CD14-positive monocyte (primary cell): ENCODE measurements around the gene CD248. TPM values are rescaled to one million over a fixed set of nuclear protein-coding genes. Genes with fewer than 3 reads are reported as not detected.

ENCODE experiments used
- DNase-seq, 3 donors: peaks; one replicate each; pipeline ENCODE4 v3.0.0-alpha.2; 2011 to 2022
- H2AFZ ChIP-seq: 2 replicates; pipeline ENCODE4 v1.6.0; 2012; ENCODE audit warnings: mild to moderate bottlenecking, low read depth, low read length, inconsistent platforms; ENCODE audit not compliant: insufficient read depth, poor library complexity, severe bottlenecking
- H3K27ac ChIP-seq, 2 donors: 1 replicate in 1 of 2; 2 replicates in 1 of 2; pipeline ENCODE4 v1.5.1; 2012 to 2013; ENCODE audit warnings: low read length in 2 of 2, control low read depth in 1 of 2, inconsistent platforms in 1 of 2, low read depth in 1 of 2, mild to moderate bottlenecking in 1 of 2
- H3K27me3 ChIP-seq, 2 donors: one replicate each; pipeline versions ENCODE4 v1.6.0 to v1.6.1; 2011 to 2013; ENCODE audit warnings: low read length in 2 of 2; ENCODE audit not compliant: control insufficient read depth in 2 of 2, insufficient read depth in 2 of 2
- H3K36me3 ChIP-seq, 2 donors: replicated peaks in 1 of 2; 1 replicate in 1 of 2; 2 replicates in 1 of 2; pipeline versions ENCODE4 v1.5.1 to v1.6.1; 2012 to 2013; ENCODE audit warnings: low read length in 2 of 2, control low read depth in 1 of 2, inconsistent platforms in 1 of 2, mild to moderate bottlenecking in 1 of 2; ENCODE audit not compliant: insufficient read depth in 2 of 2, control insufficient read depth in 1 of 2
- H3K4me1 ChIP-seq, 2 donors: 1 replicate in 1 of 2; 2 replicates in 1 of 2; pipeline versions ENCODE4 v1.5.1 to v1.6.1; 2012 to 2013; ENCODE audit warnings: low read length in 2 of 2, control low read depth in 1 of 2, inconsistent platforms in 1 of 2, mild to moderate bottlenecking in 1 of 2, moderate library complexity in 1 of 2; ENCODE audit not compliant: insufficient read depth in 2 of 2, control insufficient read depth in 1 of 2
- H3K4me2 ChIP-seq: replicated peaks from 2 replicates; pipeline ENCODE3; 2012; ENCODE audit warnings: low read length, moderate library complexity, mild to moderate bottlenecking; ENCODE audit not compliant: poor library complexity, severe bottlenecking; ENCODE audit errors: extremely low read depth
- H3K4me3 ChIP-seq, 3 experiments: fragments of 200-600 bp in 1 of 3; sonication (generic) in 1 of 3; replicated peaks in 1 of 3; 1 replicate in 2 of 3; 2 replicates in 1 of 3; pipeline ENCODE4 v1.5.1; 2011 to 2013; ENCODE audit warnings: low read length in 3 of 3, mild to moderate bottlenecking in 3 of 3, control low read depth in 2 of 3, low read depth in 2 of 3, inconsistent platforms in 1 of 3, moderate library complexity in 1 of 3
- H3K79me2 ChIP-seq: 2 replicates; pipeline ENCODE4 v1.6.0; 2012; ENCODE audit warnings: mild to moderate bottlenecking, control low read depth, inconsistent platforms, low read length, moderate library complexity; ENCODE audit not compliant: insufficient read depth
- H3K9ac ChIP-seq: 2 replicates; pipeline ENCODE4 v1.6.0; 2017; ENCODE audit warnings: low read length, mild to moderate bottlenecking; ENCODE audit not compliant: insufficient read depth, poor library complexity, severe bottlenecking
- H3K9me3 ChIP-seq, 2 donors: replicated peaks in 1 of 2; 1 replicate in 1 of 2; 2 replicates in 1 of 2; pipeline versions ENCODE4 v1.5.1 to v1.6.1; 2012 to 2013; ENCODE audit warnings: low read length in 2 of 2, control low read depth in 1 of 2; ENCODE audit not compliant: control insufficient read depth in 1 of 2, insufficient read depth in 1 of 2
- H4K20me1 ChIP-seq: 2 replicates; pipeline ENCODE4 v1.6.0; 2012; ENCODE audit warnings: mild to moderate bottlenecking, low read length, control low read depth, moderate library complexity; ENCODE audit not compliant: insufficient read depth
- H3K27ac Mint-ChIP-seq, 7 donors: one replicate each; pipeline ENCODE4 v1.8.0; 2020; ENCODE audit warnings: mild to moderate bottlenecking in 7 of 7, mixed read lengths in 7 of 7, moderate library complexity in 6 of 7, inconsistent platforms in 2 of 7
- H3K27me3 Mint-ChIP-seq, 3 donors: one replicate each; pipeline ENCODE4 v1.8.0; 2021 to 2022; ENCODE audit warnings: low read depth in 3 of 3, mild to moderate bottlenecking in 3 of 3, mixed read lengths in 3 of 3, moderate library complexity in 3 of 3, inconsistent platforms in 1 of 3
- H3K36me3 Mint-ChIP-seq, 2 donors: one replicate each; pipeline ENCODE4 v1.8.0; 2020; ENCODE audit warnings: mixed read lengths in 2 of 2, inconsistent platforms in 1 of 2, mild to moderate bottlenecking in 1 of 2
- H3K4me1 Mint-ChIP-seq: one replicate; pipeline ENCODE4 v1.8.0; 2020; ENCODE audit warnings: mild to moderate bottlenecking, mixed read lengths
- H3K4me3 Mint-ChIP-seq, 2 donors: one replicate each; pipeline ENCODE4 v1.8.0; 2020; ENCODE audit warnings: mild to moderate bottlenecking in 2 of 2, mixed read lengths in 2 of 2, moderate library complexity in 1 of 2
- H3K9me3 Mint-ChIP-seq, 7 donors: one replicate each; pipeline ENCODE4 v1.8.0; 2020 to 2022; ENCODE audit warnings: mixed read lengths in 7 of 7, mild to moderate bottlenecking in 6 of 7, moderate library complexity in 6 of 7, inconsistent platforms in 2 of 7
- CTCF ChIP-seq: fragments of 200-600 bp; IDR thresholded peaks from one replicate; pipeline ENCODE4 v1.8.0; 2022; ENCODE audit warnings: antibody characterized with exemption, mild to moderate bottlenecking
- WGBS: methylation state at CpG from one replicate; pipeline ENCODE4 v1.1.5; 2013; ENCODE audit warnings: missing lambda C conversion rate; ENCODE audit not compliant: insufficient coverage; 5-methylcytosine and 5-hydroxymethylcytosine counted together
- intact Hi-C, 2 donors: fragments of 100-400 bp; cut with micrococcal nuclease; formaldehyde crosslinking; loops; one replicate each; pipeline versions ENCODE4 v1.15.0 to v1.15.1; 2023
- polyA plus RNA-seq, 3 donors: library from polyadenylated mRNA; depleted of rRNA in 1 of 3; unstranded in 2 of 3; stranded (reverse) in 1 of 3; fragments of 300-500 nt in 2 of 3; fragments of >200 nt in 1 of 3; fragmentation: Illumina TruSeq in 2 of 3; gene quantifications; 1 replicate in 2 of 3; 2 replicates in 1 of 3; pipeline ENCODE4 v1.2.3, GENCODE V29; 2012 to 2021

CD248 gene
- polyA plus RNA-seq, 3 donors, result 0.05 to 0.13 TPM; not detected in 1

- H3K9me3 ChIP-seq, result no peaks in the 10 kb centered on the region
These were observed 40.7 kb downstream of the CD248 start for GRCh38 chr11:66275984-66276612.

GRCh38 chr11:66275396-66275795, 41.4 kb downstream of the CD248 start:
- Mint-ChIP-seq H3K9me3 (peaks cover 0 to 7% (median 2%) of the 10 kb centered on the region in 7 donors), H3K27me3 (peaks cover 20 to 32% (median 25%) of the 10 kb centered on the region in 3 donors), H3K4me1 (peaks cover 18% of the 10 kb centered on the region), H3K27ac (no peak overlapping the region), H3K4me3 (no peak overlapping the region), H3K36me3 (peaks cover 63 to 68% of the 10 kb centered on the region in 2 donors)
- H3K9me3 ChIP-seq, result no peaks in the 10 kb centered on the region
- H3K4me2 ChIP-seq, result no peak overlapping the region
- H3K79me2 ChIP-seq, result peaks cover 22% of the 10 kb centered on the region
- no peak overlapping the region for H3K9ac ChIP-seq
- H3K4me3 ChIP-seq, result no peak overlapping the region
- no peak overlapping the region for H3K27ac ChIP-seq
- H4K20me1 ChIP-seq, result peaks cover 88% of the 10 kb centered on the region
- TF ChIP-seq CTCF, result no peak
- H3K4me1 ChIP-seq, result peaks cover 4 to 13% of the 10 kb centered on the region in 2 donors
- no peak for DNase-seq
- peaks cover 3 to 23% of the 10 kb centered on the region in 2 donors for H3K27me3 ChIP-seq
- peaks cover 49 to 57% of the 10 kb centered on the region in 2 donors for H3K36me3 ChIP-seq
- WGBS, result 94% methylated on average over 6 of the region's 8 CpGs
- H2AFZ ChIP-seq, result no peak overlapping the region
- intact Hi-C loops, result no loop called here

More at GRCh38 chr11:66275984-66276612, 40.7 kb downstream of the CD248 start:
- peaks cover 4 to 8% of the 10 kb centered on the region in 2 donors for H3K4me1 ChIP-seq
- Mint-ChIP-seq H3K27me3 (peaks cover 23 to 35% (median 28%) of the 10 kb centered on the region in 3 donors), H3K36me3 (peaks cover 59 to 62% of the 10 kb centered on the region in 2 donors), H3K9me3 (peaks cover 0 to 7% (median 2%) of the 10 kb centered on the region in 7 donors), H3K27ac (no peak overlapping the region), H3K4me3 (no peak overlapping the region), H3K4me1 (peaks cover 13% of the 10 kb centered on the region)
- peaks cover 81% of the 10 kb centered on the region for H4K20me1 ChIP-seq
- peaks cover 15% of the 10 kb centered on the region for H3K79me2 ChIP-seq
- no peak overlapping the region for H3K4me3 ChIP-seq
- intact Hi-C loops, result no loop called here
- DNase-seq, result no peak
- H3K4me2 ChIP-seq, result no peak overlapping the region
- H3K9ac ChIP-seq, result no peak overlapping the region
- no peak for TF ChIP-seq CTCF
- peaks cover 3 to 23% of the 10 kb centered on the region in 2 donors for H3K27me3 ChIP-seq
- no peak overlapping the region for H3K27ac ChIP-seq
- 97% methylated on average over 13 of the region's 14 CpGs for WGBS
- no peak overlapping the region for H2AFZ ChIP-seq
- H3K36me3 ChIP-seq, result peaks cover 49 to 53% of the 10 kb centered on the region in 2 donors
